Retinal pigment epithelial cell (primary cell): ENCODE measurements around the gene BTRC.
"Not testable (repeated sequence)": the region's sequence is repeated elsewhere in the genome, so short reads cannot be mapped to it uniquely, and the experiment has no call there.

ENCODE experiments used
- DNase-seq: peaks from one replicate; pipeline ENCODE4 v3.0.0-alpha.2; 2010; ENCODE audit warnings: low read depth
- H3K4me3 ChIP-seq: 2 replicates; pipeline ENCODE4 v1.5.1; 2011; ENCODE audit warnings: mild to moderate bottlenecking, low read length, control low read depth, moderate library complexity
- CTCF ChIP-seq: conservative IDR thresholded peaks from 2 replicates; pipeline ENCODE4 v1.5.1; 2011; ENCODE audit warnings: low read depth, low read length, control low read depth, inconsistent platforms

BTRC gene

GRCh38 chr10:101351477-101351876 is 2.5 kb upstream of the BTRC start:
- H3K4me3 ChIP-seq, result no peak overlapping the region
- DNase-seq, result no peak
- no peak for TF ChIP-seq CTCF

GRCh38 chr10:101352857-101353256 is 1.1 kb upstream of the BTRC start:
- not testable (repeated sequence) for H3K4me3 ChIP-seq, DNase-seq

- no peak for TF ChIP-seq CTCF
- peak overlapping the region; percentile 61 for H3K4me3 ChIP-seq
- no peak for DNase-seq
Observed at GRCh38 chr10:101354328-101355071, 535 bp downstream of the BTRC start.

- no peak for TF ChIP-seq CTCF
- H3K4me3 ChIP-seq, result peak overlapping the region; percentile 61
- DNase-seq, result no peak
Observed at GRCh38 chr10:101355072-101355706, 1.2 kb downstream of the BTRC start.

GRCh38 chr10:101356132-101356531 is 2.2 kb downstream of the BTRC start:
- H3K4me3 ChIP-seq, result no peak overlapping the region
- TF ChIP-seq CTCF, result no peak

GRCh38 chr10:101357958-101358357 is 4.0 kb downstream of the BTRC start:
- H3K4me3 ChIP-seq, result no peak overlapping the region
- no peak for TF ChIP-seq CTCF
- DNase-seq, result no peak

More at GRCh38 chr10:101356132-101356531, 2.2 kb downstream of the BTRC start:
- DNase-seq, result no peak

- no peak for TF ChIP-seq CTCF
- H3K4me3 ChIP-seq, result no peak overlapping the region
- no peak for DNase-seq
Observed at GRCh38 chr10:101358706-101359300, 4.8 kb downstream of the BTRC start.

- H3K4me3 ChIP-seq, DNase-seq: not testable (repeated sequence)
Observed at GRCh38 chr10:101360090-101360489, 6.1 kb downstream of the BTRC start.

GRCh38 chr10:101360841-101361240 is 6.9 kb downstream of the BTRC start:
- not testable (repeated sequence) for H3K4me3 ChIP-seq, DNase-seq
